Right atrium auricular region (tissue), 2 donors: Measurements from ENCODE around the gene CMTM6. TPM values are rescaled to one million over a fixed set of nuclear protein-coding genes. Genes with fewer than 3 reads are reported as not detected.

Experiments
- DNase-seq: peaks from one replicate; pipeline ENCODE4 v3.0.0-alpha.2; 2019; ENCODE audit warnings: low spot score
- H3K27ac ChIP-seq, 2 donors: fragments of 200-600 bp; sonication (generic); 1 replicate in 1 of 2; 2 replicates in 1 of 2; pipeline ENCODE4 v1.5.1; 2016 to 2019
- H3K27me3 ChIP-seq, 2 donors: fragments of 200-600 bp; sonication (generic); one replicate each; pipeline versions ENCODE4 v1.5.1 to v1.6.0; 2017 to 2019
- H3K36me3 ChIP-seq: fragments of 200-600 bp; sonication (generic); one replicate; pipeline ENCODE4 v1.5.1; 2016
- H3K4me1 ChIP-seq, 2 donors: fragments of 200-600 bp; sonication (generic); one replicate each; pipeline versions ENCODE4 v1.5.1 to v1.6.0; 2017 to 2019
- H3K4me3 ChIP-seq, 2 donors: fragments of 200-600 bp; sonication (generic); 1 replicate in 1 of 2; 2 replicates in 1 of 2; pipeline ENCODE4 v1.5.1; 2017 to 2019; ENCODE audit warnings: mild to moderate bottlenecking in 1 of 2, moderate library complexity in 1 of 2
- H3K9me3 ChIP-seq, 2 donors: fragments of 200-600 bp; sonication (generic); one replicate each; pipeline ENCODE4 v1.5.1; 2019
- total RNA-seq, 2 donors: library from RNA; depleted of rRNA; stranded (reverse); fragments of >200 nt; gene quantifications; one replicate each; pipeline ENCODE4 v1.1.0, GENCODE V29; 2016
- TF ChIP-seq, protein P1 (sequence below), 2 donors: fragments of 200-600 bp; sonication (generic); IDR thresholded peaks; one replicate each; pipeline ENCODE4 v1.5.1; 2019; ENCODE audit warnings: antibody characterized with exemption in 2 of 2

Gene CMTM6
- total RNA-seq, 2 donors from 2014 or later: 16.6 to 25.9 TPM

DNA sequence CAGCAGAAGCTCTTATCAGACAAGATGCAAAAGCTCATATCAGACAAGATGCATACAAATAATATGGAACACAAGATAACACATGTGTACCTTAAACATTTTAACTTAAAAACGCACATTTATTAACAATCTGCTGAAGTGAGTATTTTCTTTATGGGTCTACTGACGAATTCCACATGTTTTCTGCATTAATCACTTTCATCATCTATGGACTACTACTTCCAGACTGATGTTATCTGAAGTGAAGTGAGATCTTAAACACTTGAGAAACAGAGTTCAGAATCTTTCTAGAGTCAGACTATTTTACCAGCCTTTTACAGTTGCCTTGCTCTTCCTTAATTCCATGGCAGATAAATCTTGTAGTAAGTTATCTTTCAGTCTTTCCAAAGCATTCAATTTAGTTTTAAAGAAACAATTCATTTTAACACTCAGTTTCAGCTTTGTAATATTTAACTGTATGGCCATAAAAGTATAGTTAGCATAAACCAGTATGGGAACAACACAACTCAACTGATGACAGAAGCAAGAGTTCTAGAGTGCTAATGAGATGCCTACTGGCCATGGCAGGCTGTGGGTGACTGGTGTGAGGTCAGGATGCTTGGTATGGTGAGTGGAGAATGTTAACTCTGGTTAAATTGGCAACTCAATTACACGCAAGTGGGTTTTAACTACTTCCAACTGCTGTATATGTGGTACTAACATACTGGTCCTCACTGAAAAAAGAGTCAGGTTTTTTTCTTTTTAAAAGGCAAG lies 9.8 kb downstream of the CMTM6 start:
- H3K27ac ChIP-seq: no peak overlapping the region
- peaks cover 0 to 20% of the 10 kb centered on the region in 2 donors for H3K4me1 ChIP-seq
- H3K4me3 ChIP-seq: no peak overlapping the region
- TF ChIP-seq, protein P1, sequence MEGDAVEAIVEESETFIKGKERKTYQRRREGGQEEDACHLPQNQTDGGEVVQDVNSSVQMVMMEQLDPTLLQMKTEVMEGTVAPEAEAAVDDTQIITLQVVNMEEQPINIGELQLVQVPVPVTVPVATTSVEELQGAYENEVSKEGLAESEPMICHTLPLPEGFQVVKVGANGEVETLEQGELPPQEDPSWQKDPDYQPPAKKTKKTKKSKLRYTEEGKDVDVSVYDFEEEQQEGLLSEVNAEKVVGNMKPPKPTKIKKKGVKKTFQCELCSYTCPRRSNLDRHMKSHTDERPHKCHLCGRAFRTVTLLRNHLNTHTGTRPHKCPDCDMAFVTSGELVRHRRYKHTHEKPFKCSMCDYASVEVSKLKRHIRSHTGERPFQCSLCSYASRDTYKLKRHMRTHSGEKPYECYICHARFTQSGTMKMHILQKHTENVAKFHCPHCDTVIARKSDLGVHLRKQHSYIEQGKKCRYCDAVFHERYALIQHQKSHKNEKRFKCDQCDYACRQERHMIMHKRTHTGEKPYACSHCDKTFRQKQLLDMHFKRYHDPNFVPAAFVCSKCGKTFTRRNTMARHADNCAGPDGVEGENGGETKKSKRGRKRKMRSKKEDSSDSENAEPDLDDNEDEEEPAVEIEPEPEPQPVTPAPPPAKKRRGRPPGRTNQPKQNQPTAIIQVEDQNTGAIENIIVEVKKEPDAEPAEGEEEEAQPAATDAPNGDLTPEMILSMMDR (IDR thresholded peaks at IDR 0.05): no peak
- no peak for DNase-seq
- H3K36me3 ChIP-seq: no peaks in the 10 kb centered on the region
- H3K9me3 ChIP-seq: no peaks in the 10 kb centered on the region
- no peaks in the 10 kb centered on the region for H3K27me3 ChIP-seq

DNA sequence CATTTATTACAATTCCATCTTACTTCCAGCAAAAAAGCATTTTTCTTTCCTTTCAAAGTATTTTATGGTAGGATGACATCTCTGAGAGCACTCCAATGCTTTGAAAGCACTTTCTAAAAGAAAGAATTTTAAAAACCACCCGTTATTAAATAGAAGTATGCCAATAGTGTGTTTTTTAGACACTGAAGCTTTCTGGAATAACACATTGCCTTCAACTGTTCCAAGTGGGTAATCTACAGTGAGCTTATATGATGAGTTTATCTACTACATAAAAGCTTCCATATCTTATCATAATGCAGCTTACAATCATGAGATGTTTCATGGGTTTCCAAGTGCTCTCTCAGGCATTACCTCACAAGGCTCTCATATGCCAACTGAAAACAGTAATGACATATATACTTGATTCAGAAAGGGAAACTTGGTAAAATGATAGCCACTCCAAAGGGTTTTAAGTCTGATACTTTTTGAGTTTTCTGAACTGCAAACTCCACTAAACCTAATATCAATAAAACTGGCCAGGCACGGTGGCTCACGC lies 14.1 kb downstream of the CMTM6 start:
- Histone ChIP-seq H3K27ac (no peak overlapping the region), H3K36me3 (peaks cover 12% of the 10 kb centered on the region), H3K4me3 (no peak overlapping the region), H3K4me1 (peaks cover 0 to 6% of the 10 kb centered on the region in 2 donors), H3K27me3 (no peaks in the 10 kb centered on the region), H3K9me3 (no peaks in the 10 kb centered on the region)
- DNase-seq: no peak
- TF ChIP-seq, protein P1 (IDR thresholded peaks at IDR 0.05): no peak

DNA sequence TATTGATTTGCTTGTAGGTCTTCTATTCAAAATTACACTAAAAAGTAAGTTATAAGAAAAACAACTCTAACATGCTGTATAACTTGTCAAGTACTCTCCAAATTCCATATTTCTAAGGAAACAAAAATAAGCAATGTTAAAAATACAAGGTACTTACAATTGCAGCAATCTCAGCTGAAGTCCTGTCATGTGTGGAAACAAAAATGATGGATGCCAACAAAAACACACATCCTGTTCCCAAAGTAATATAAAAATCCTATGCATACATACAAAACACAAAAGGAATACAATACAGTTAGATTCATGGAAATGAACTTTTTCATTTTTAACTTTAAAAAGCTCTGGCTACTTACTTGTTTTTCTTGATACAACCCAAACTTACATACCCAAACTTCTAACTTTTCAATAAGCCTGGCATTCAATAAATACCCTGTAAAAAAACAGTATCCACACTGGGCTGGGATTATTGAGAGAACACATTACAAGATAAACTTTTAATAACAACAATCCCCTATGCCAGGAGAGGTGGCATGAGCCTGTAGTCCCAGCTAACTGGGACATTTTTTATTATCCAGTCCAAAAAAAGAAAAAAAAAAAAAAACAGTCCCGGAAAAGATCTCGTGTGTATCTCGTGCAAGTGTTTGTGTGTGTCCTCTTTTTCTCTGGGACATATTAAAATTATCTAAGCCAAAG lies 14.7 kb downstream of the CMTM6 start:
- no peaks in the 10 kb centered on the region for H3K9me3 ChIP-seq

DNA sequence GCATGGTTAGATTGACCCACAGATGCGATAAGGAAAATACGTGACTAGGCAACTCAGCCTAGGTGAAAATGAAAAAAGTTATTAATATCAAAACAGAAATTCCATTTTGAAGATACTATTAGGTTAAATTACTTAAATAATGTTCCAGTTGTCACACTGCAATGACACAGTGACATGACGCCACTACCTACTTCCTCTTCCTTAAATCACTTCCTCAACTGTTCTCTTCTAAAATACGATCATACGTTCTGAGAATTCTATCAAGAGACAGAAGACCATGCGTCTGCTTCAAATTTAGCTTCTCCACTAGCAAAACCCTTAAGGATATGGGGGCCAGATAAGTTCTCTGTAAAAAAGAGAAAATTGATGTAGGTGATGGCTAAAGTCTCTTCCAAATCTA lies 18.2 kb downstream of the CMTM6 start:
- Histone ChIP-seq H3K27ac (no peak overlapping the region), H3K36me3 (peaks cover 16% of the 10 kb centered on the region), H3K9me3 (no peaks in the 10 kb centered on the region), H3K27me3 (no peaks in the 10 kb centered on the region), H3K4me3 (no peak overlapping the region), H3K4me1 (no peaks in the 10 kb centered on the region)
- TF ChIP-seq, protein P1 (IDR thresholded peaks at IDR 0.05): no peak
- DNase-seq: no peak

More for the DNA sequence above, 14.7 kb downstream of the CMTM6 start:
- Histone ChIP-seq H3K4me3 (no peak overlapping the region), H3K36me3 (peaks cover 12% of the 10 kb centered on the region), H3K27me3 (no peaks in the 10 kb centered on the region), H3K27ac (no peak overlapping the region), H3K4me1 (peaks cover 0 to under 1% of the 10 kb centered on the region in 2 donors)
- DNase-seq: no peak
- TF ChIP-seq, protein P1 (IDR thresholded peaks at IDR 0.05): no peak

DNA sequence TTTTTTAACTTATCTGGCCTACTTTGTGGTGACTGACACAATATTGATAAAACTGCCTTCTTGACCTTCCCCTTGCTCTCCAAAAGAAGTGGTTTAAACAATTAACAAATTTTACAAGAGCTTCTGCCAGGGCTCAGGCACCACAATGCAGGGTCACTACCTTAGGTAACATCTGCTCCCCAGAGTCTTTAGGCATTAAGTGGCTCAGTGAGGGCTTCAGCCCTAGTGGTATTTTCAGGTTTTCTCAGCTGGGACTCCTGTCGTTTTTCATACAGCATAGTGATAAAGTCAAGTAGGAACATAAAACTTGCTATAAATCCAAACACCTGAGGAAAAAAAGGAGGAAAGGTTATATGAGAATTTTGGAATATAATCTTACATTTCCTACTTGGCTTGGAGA lies 18.9 kb downstream of the CMTM6 start:
- Histone ChIP-seq H3K27ac (no peak overlapping the region), H3K27me3 (no peaks in the 10 kb centered on the region), H3K36me3 (peaks cover 16% of the 10 kb centered on the region), H3K4me3 (no peak overlapping the region), H3K4me1 (no peaks in the 10 kb centered on the region), H3K9me3 (no peaks in the 10 kb centered on the region)
- no peak for DNase-seq
- TF ChIP-seq, protein P1 (IDR thresholded peaks at IDR 0.05): no peak
